HG03196 (cell line): Measurements from ENCODE around the gene TBC1D24.

ENCODE experiments used
- ATAC-seq: cut with Tn5 transposase; IDR thresholded peaks from one replicate; pipeline ENCODE4 v1.9.1; 2021; ENCODE audit not compliant: unreplicated experiment

The TBC1D24 gene

GRCh38 chr16:2498531-2499253 lies 23.8 kb downstream of the TBC1D24 start:
- ATAC-seq: no peak

GRCh38 chr16:2499454-2499853 lies 24.5 kb downstream of the TBC1D24 start:
- no peak for ATAC-seq

- ATAC-seq: no peak
Measured at GRCh38 chr16:2499890-2500429, 25.0 kb downstream of the TBC1D24 start.

GRCh38 chr16:2500430-2500917 lies 25.5 kb downstream of the TBC1D24 start:
- ATAC-seq: no peak

- ATAC-seq: no peak
Measured at GRCh38 chr16:2500918-2501750, 26.2 kb downstream of the TBC1D24 start.

GRCh38 chr16:2501946-2502895 lies 27.3 kb downstream of the TBC1D24 start:
- no peak for ATAC-seq

- no peak for ATAC-seq
Measured at GRCh38 chr16:2505695-2506094, 30.8 kb downstream of the TBC1D24 start.

- no peak for ATAC-seq
Measured at GRCh38 chr16:2507052-2507659, 32.2 kb downstream of the TBC1D24 start.

- no peak for ATAC-seq
Measured at GRCh38 chr16:2507665-2508064, 32.7 kb downstream of the TBC1D24 start.

GRCh38 chr16:2508722-2509400 lies 33.9 kb downstream of the TBC1D24 start:
- no peak for ATAC-seq

GRCh38 chr16:2511128-2511800 lies 36.3 kb downstream of the TBC1D24 start:
- no peak for ATAC-seq

GRCh38 chr16:2511996-2512734 lies 37.2 kb downstream of the TBC1D24 start:
- ATAC-seq: no peak

GRCh38 chr16:2512735-2513404 lies 37.9 kb downstream of the TBC1D24 start:
- no peak for ATAC-seq

GRCh38 chr16:2513405-2514332 lies 38.7 kb downstream of the TBC1D24 start, which contains the start of gene ATP6V0C:
Gene ATP6V0C (plus strand): TSS chr16:2513952. CDS start chr16:2514104, 152 bp downstream.
- ATAC-seq: peak; percentile 59

GRCh38 chr16:2514333-2515179 lies 39.6 kb downstream of the TBC1D24 start:
- no peak for ATAC-seq
